HepG2 (cell line): ENCODE measurements around the gene GPR148. TPM values are rescaled to one million over a fixed set of nuclear protein-coding genes. Genes with fewer than 3 reads are reported as not detected.

ENCODE experiments used
- DR1 ChIP-seq: sonication (generic); formaldehyde crosslinking; IDR thresholded peaks from 2 replicates; pipeline ENCODE4 v1.8.0; 2021; ENCODE audit warnings: mild to moderate bottlenecking, missing genetic modification reagents, inconsistent platforms
- ELF1 ChIP-seq: sonication (generic); formaldehyde crosslinking; IDR thresholded peaks from 2 replicates; pipeline ENCODE4 v1.4.0; 2020; ENCODE audit warnings: missing genetic modification reagents
- FIP1L1 ChIP-seq: fragments of 200-400 bp; formaldehyde crosslinking; IDR thresholded peaks from 2 replicates; pipeline ENCODE4 v1.6.1; 2018; ENCODE audit warnings: low read depth, mild to moderate bottlenecking, low read length, moderate library complexity, borderline replicate concordance; ENCODE audit not compliant: insufficient read depth
- FOXK1 ChIP-seq: sonication (generic); formaldehyde crosslinking; IDR thresholded peaks from 2 replicates; pipeline ENCODE4 v1.4.0; 2020; ENCODE audit warnings: low read depth, missing genetic modification reagents, borderline replicate concordance
- GABPA ChIP-seq, 2 experiments: IDR thresholded peaks; 2 replicates each; pipeline ENCODE4 v1.6.1; 2011 to 2016; ENCODE audit warnings: low read depth in 2 of 2, low read length in 1 of 2, missing biosample characterization in 1 of 2, missing genetic modification characterization in 1 of 2
- GATAD2A ChIP-seq: IDR thresholded peaks from 2 replicates; pipeline ENCODE4 v1.6.1; 2016
- HNRNPL ChIP-seq: fragments of 200-400 bp; formaldehyde crosslinking; IDR thresholded peaks from 2 replicates; pipeline ENCODE4 v1.6.1; 2017; ENCODE audit warnings: mild to moderate bottlenecking, low read depth, low read length
- HNRNPUL1 ChIP-seq: fragments of 200-400 bp; formaldehyde crosslinking; IDR thresholded peaks from 2 replicates; pipeline ENCODE4 v1.6.1; 2017; ENCODE audit warnings: low read depth, mild to moderate bottlenecking, low read length, moderate library complexity
- MTA1 ChIP-seq: sonication (generic); formaldehyde crosslinking; IDR thresholded peaks from 2 replicates; pipeline ENCODE4 v1.4.0; 2020; ENCODE audit warnings: missing genetic modification reagents, mild to moderate bottlenecking, borderline replicate concordance
- NR1H2 ChIP-seq: sonication (generic); formaldehyde crosslinking; IDR thresholded peaks from 2 replicates; pipeline ENCODE4 v1.8.1; 2022; ENCODE audit warnings: low read depth, missing genetic modification reagents, borderline replicate concordance
- PHF8 ChIP-seq: sonication (generic); formaldehyde crosslinking; IDR thresholded peaks from 2 replicates; pipeline ENCODE4 v1.5.0; 2020; ENCODE audit warnings: missing genetic modification reagents
- ZFX ChIP-seq: sonication (generic); formaldehyde crosslinking; IDR thresholded peaks from 2 replicates; pipeline ENCODE4 v1.4.0; 2020; ENCODE audit warnings: mild to moderate bottlenecking, low read depth, missing genetic modification reagents, moderate library complexity
- ZNF30 ChIP-seq: sonication (generic); formaldehyde crosslinking; IDR thresholded peaks from 2 replicates; pipeline ENCODE4 v1.5.0; 2020; ENCODE audit warnings: mild to moderate bottlenecking, missing genetic modification reagents
- ZNF333 ChIP-seq: sonication (generic); formaldehyde crosslinking; IDR thresholded peaks from 2 replicates; pipeline ENCODE4 v1.4.0; 2020; ENCODE audit warnings: mild to moderate bottlenecking, missing genetic modification reagents, borderline replicate concordance
- ZNF432 ChIP-seq: sonication (generic); formaldehyde crosslinking; IDR thresholded peaks from 2 replicates; pipeline ENCODE4 v1.5.0; 2020; ENCODE audit warnings: missing genetic modification reagents, mild to moderate bottlenecking, borderline replicate concordance
- ZNF563 ChIP-seq: sonication (generic); formaldehyde crosslinking; IDR thresholded peaks from 2 replicates; pipeline ENCODE4 v1.8.0; 2022; ENCODE audit warnings: mild to moderate bottlenecking, moderate library complexity, missing genetic modification reagents
- ZNF713 ChIP-seq: sonication (generic); formaldehyde crosslinking; IDR thresholded peaks from 2 replicates; pipeline ENCODE4 v1.4.0; 2020; ENCODE audit warnings: mild to moderate bottlenecking, missing genetic modification reagents
- ZNF781 ChIP-seq: sonication (generic); formaldehyde crosslinking; IDR thresholded peaks from 2 replicates; pipeline ENCODE4 v1.5.1; 2020; ENCODE audit warnings: borderline replicate concordance, mild to moderate bottlenecking, missing genetic modification reagents; ENCODE audit errors: not compliant biosample characterization
- polyA plus RNA-seq, 8 experiments: library from polyadenylated mRNA; depleted of rRNA in 3 of 8; stranded (reverse) in 7 of 8; unstranded in 1 of 8; fragments of >200 nt; fragmentation: Illumina TruSeq in 4 of 8; extraction: Trizol in 4 of 8; gene quantifications; 2 replicates each; pipeline versions ENCODE4 v1.2.1 to v1.2.3, GENCODE V29; 2011 to 2016; ENCODE audit warnings: low read depth in 4 of 8, missing spikeins in 1 of 8, mixed read lengths in 1 of 8; ENCODE audit not compliant: insufficient read depth in 1 of 8
- total RNA-seq, 5 experiments: library from RNA; depleted of rRNA; stranded (reverse); fragments of >200 nt; fragmentation: Illumina TruSeq; extraction: Trizol; gene quantifications; 2 replicates each; pipeline ENCODE4 v1.2.3, GENCODE V29; 2016; ENCODE audit warnings: low read depth in 1 of 5
- TF ChIP-seq, protein P1 (sequence below): sonication (generic); formaldehyde crosslinking; IDR thresholded peaks from 2 replicates; pipeline ENCODE4 v1.5.1; 2020; ENCODE audit warnings: missing genetic modification reagents, mild to moderate bottlenecking, borderline replicate concordance
- TF ChIP-seq, protein P2 (sequence below): sonication (generic); formaldehyde crosslinking; IDR thresholded peaks from 2 replicates; pipeline ENCODE4 v1.5.1; 2020; ENCODE audit warnings: mild to moderate bottlenecking, missing genetic modification reagents
- TF ChIP-seq, protein P3 (sequence below): sonication (generic); formaldehyde crosslinking; IDR thresholded peaks from 2 replicates; pipeline ENCODE4 v1.5.0; 2020; ENCODE audit warnings: mild to moderate bottlenecking, missing genetic modification reagents, borderline replicate concordance

The GPR148 gene
- total and polyA plus RNA-seq, 2 of the 13 experiments (the other 11 are each of a cell fraction or from before 2014, with no cell fraction given), result not detected

DNA sequence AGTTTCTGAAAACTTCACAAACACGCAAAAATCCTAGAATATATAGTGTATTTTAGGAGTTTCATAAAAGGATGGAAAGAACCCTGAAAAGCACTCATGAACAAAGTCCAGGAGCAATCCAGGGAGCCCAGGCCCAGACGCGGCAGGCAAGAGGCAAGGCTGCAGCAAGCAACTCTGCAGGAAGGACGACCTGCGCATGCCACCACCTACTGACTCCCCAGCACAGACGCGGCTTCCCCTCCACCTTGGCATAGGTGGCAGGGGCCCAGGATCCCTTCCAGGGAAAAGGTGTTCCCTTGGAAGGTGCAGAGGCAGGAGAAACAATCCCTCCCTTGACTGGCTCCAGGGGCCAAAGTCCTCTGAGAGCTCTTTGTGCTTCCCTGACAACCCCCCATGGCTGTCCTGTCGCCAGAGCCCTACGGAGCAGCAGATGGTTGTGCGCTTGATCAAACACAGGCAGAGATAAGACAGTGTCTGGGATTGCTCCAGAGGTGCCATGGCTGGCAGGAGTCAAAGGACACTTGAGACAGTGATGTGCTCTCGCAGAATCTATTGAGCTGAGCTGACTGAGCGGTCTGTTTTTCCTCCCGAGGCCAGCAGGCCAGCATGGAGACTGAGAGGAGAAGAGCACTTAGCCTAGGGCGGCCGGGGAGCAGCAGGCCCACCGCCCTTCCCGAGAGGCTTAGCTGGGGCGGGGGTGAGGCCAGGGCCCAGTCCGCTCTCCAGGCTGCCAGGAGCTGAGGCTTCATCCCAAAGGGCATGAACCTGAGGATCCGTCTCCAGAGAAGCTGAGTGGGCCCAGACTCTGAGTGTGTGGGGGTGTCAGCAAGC, 15.6 kb downstream of the GPR148 start (continued):
- TF ChIP-seq, protein P1, sequence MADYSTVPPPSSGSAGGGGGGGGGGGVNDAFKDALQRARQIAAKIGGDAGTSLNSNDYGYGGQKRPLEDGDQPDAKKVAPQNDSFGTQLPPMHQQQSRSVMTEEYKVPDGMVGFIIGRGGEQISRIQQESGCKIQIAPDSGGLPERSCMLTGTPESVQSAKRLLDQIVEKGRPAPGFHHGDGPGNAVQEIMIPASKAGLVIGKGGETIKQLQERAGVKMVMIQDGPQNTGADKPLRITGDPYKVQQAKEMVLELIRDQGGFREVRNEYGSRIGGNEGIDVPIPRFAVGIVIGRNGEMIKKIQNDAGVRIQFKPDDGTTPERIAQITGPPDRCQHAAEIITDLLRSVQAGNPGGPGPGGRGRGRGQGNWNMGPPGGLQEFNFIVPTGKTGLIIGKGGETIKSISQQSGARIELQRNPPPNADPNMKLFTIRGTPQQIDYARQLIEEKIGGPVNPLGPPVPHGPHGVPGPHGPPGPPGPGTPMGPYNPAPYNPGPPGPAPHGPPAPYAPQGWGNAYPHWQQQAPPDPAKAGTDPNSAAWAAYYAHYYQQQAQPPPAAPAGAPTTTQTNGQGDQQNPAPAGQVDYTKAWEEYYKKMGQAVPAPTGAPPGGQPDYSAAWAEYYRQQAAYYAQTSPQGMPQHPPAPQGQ, result no peak
- TF ChIP-seq GATAD2A (peak; percentile 81), NR1H2 (CRISPR knock-in tag) (no peak), ZNF713 (CRISPR knock-in tag) (no peak), ZNF333 (CRISPR knock-in tag) (no peak), GABPA (IDR thresholded peaks at IDR 0.05; ENCODE audit: low read depth, low read length) (no peak), GABPA (CRISPR knock-in tag; IDR thresholded peaks at IDR 0.05; ENCODE audit: low read depth) (no peak), PHF8 (CRISPR knock-in tag) (peak; percentile 28; the same call in 1 of the 2 replicates), FOXK1 (CRISPR knock-in tag) (no peak), HNRNPUL1 (no peak), ZNF30 (CRISPR knock-in tag) (no peak), ZNF781 (no peak), ZNF563 (no peak), FIP1L1 (no peak), HNRNPL (peak; percentile 87), DR1 (CRISPR knock-in tag) (no peak), ZNF432 (no peak), MTA1 (peak; percentile 88; the same call in 1 of the 2 replicates), ELF1 (no peak), ZFX (CRISPR knock-in tag) (peak; percentile 61)
- TF ChIP-seq, protein P2, sequence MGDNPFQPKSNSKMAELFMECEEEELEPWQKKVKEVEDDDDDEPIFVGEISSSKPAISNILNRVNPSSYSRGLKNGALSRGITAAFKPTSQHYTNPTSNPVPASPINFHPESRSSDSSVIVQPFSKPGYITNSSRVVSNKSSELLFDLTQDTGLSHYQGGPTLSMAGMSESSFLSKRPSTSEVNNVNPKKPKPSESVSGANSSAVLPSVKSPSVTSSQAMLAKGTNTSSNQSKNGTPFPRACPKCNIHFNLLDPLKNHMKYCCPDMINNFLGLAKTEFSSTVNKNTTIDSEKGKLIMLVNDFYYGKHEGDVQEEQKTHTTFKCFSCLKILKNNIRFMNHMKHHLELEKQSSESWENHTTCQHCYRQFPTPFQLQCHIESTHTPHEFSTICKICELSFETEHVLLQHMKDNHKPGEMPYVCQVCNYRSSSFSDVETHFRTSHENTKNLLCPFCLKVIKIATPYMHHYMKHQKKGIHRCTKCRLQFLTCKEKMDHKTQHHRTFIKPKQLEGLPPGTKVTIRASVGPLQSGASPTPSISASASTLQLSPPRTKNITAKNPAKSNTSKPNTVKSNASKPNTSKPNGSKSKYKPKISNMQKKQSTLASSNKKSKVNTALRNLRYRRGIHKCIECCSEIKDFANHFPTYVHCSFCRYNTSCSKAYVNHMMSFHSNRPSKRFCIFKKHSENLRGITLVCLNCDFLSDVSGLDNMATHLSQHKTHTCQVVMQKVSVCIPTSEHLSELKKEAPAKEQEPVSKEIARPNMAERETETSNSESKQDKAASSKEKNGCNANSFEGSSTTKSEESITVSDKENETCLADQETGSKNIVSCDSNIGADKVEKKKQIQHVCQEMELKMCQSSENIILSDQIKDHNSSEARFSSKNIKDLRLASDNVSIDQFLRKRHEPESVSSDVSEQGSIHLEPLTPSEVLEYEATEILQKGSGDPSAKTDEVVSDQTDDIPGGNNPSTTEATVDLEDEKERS (CRISPR knock-in tag), result no peak
- TF ChIP-seq, protein P3, sequence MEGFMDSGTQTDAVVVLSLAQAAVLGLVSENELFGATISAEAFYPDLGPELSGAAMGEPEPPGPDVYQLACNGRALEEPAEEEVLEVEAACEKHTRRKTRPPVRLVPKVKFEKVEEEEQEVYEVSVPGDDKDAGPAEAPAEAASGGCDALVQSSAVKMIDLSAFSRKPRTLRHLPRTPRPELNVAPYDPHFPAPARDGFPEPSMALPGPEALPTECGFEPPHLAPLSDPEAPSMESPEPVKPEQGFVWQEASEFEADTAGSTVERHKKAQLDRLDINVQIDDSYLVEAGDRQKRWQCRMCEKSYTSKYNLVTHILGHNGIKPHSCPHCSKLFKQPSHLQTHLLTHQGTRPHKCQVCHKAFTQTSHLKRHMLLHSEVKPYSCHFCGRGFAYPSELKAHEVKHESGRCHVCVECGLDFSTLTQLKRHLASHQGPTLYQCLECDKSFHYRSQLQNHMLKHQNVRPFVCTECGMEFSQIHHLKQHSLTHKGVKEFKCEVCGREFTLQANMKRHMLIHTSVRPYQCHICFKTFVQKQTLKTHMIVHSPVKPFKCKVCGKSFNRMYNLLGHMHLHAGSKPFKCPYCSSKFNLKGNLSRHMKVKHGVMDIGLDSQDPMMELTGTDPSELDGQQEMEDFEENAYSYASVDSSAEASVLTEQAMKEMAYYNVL, result peak; percentile 55; the same call in 1 of the 2 replicates
